ENCODE measurements around the gene DPAGT1. TPM values are rescaled to one million over a fixed set of nuclear protein-coding genes. Genes with fewer than 3 reads are reported as not detected.
"Not testable (repeated sequence)": the region's sequence is repeated elsewhere in the genome, so short reads cannot be mapped to it uniquely, and the experiment has no call there.

The DPAGT1 gene
- total RNA-seq, result 68.0 and 71.5 TPM in 2 replicates

DNA sequence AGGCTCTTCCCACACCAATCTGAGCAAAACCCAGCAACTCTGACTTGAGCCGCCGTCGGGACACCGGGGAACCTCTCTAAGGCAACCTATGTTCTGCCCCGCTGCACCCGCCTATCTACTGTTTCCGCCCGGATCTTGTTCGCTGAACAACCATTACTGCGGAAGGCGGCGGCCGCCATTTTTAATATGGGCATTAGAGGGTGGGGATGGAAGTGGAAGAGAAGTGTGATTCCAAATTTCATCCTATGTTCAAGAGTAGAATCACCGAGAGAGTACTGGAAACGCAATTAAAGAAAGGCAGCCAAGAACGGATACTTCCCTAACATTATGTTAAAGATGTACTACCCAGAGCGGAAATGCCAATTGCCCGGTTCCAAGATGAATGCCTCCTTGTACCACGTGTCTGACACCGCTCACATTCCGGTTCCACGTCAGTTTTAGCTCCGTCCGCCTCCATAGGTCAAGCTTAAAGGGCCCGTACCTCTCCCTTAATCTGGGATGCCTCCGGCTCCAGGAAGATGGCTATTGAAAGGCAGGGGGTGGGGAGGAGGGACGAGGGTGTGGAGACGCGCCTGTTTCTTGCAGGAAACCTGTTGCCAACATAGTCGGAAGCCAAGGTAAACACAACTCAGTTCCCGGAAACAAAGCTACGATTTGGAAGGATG, at the start of gene DPAGT1:
TSS of gene DPAGT1 (minus strand) at position 95 of the 665 bp plus-strand sequence. CDS start 198 bp downstream, outside the sequence.
- intact Hi-C loops (cut with micrococcal nuclease), result loop anchor here (1.0 to 5.0 kb wide), 9 partner anchors 8 to 310 kb away; partner anchors contain the start of genes DDX6, HINFP, HMBS and HYOU1

DNA sequence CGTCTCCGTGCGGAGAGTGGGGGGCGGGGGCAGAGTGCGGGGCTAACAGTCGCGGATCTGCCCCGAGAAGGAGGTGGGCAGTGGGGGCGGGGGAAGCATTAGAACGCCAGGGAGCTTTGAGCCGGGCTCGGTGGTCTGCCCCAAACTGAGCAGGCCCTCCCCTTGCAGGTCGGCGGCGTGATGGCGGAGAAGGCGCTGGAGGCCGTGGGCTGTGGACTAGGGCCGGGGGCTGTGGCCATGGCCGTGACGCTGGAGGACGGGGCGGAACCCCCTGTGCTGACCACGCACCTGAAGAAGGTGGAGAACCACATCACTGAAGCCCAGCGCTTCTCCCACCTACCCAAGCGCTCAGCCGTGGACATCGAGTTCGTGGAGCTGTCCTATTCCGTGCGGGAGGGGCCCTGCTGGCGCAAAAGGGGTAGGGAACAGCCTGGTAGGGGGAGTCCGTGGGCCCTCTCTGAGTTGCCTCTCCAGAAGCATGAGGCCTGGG, 48.2 kb upstream of the DPAGT1 start:
- intact Hi-C loops (cut with micrococcal nuclease), result no loop called here

GRCh38 chr11:119149018-119149785, 47.5 kb upstream of the DPAGT1 start, which contains the start of gene ABCG4:
TSS of gene ABCG4 (plus strand) at chr11:119149052. CDS start at chr11:119149966, 914 bp downstream.
- intact Hi-C loops (cut with micrococcal nuclease), result no loop called here

DNA sequence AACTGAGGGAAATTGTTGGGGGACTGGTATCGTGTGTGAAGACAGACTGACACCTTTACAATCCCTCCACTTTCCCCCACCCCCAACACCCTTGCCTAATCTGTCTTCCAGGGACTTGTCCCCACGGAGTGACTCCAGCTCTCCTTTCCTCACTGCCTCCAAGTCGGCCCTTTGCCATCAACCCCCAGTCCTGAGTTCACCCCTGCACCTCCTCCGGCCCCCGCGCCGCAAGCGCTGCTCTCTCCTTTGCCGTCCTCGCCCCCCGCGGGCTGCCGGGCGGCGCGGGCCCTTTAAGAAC, 47.0 kb upstream of the DPAGT1 start:
- intact Hi-C loops (cut with micrococcal nuclease), result no loop called here

DNA sequence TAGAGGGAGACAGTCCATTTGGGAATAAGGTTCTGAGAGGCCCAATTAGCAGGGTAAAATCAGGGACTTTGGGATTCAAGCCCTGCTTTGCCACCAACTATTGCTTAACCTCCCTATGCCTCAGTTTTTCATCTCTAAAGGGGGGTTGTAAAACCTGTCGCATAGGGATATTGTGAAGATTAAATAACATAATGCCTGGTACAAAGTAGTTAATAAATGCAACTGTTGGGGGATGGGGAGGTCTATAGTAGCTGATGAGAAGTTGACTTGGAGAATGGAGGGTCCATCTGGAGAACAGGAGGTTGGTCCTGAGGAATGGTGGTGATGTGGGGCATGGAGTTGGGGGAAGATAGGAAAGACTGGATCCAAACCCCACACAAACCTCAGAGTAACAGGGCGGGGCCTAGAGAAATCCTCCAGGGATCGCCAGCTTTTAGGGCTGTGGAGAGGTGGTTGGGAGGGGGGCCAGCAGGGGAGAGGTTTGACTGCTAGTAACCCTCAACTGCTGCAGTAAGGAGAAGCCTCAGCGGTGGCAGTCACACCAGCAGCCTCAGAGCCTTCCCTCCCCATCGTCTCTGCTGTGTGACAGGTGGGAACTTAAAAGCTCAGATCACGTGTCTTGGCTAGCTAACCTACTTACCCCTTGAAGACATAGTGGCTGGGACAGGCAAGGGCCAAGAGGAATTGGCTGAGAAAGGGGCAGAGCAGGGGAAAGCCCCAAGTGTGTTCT, 46.1 kb upstream of the DPAGT1 start:
- intact Hi-C loops (cut with micrococcal nuclease), result no loop called here

GRCh38 chr11:119145551-119145950, 43.9 kb upstream of the DPAGT1 start:
- intact Hi-C loops (cut with micrococcal nuclease), result no loop called here

GRCh38 chr11:119144825-119145486, 43.3 kb upstream of the DPAGT1 start:
- intact Hi-C loops (cut with micrococcal nuclease), result loop anchor here (1.0 kb wide), 1 partner anchor 52 kb away; no protein-coding TSS in a partner anchor

DNA sequence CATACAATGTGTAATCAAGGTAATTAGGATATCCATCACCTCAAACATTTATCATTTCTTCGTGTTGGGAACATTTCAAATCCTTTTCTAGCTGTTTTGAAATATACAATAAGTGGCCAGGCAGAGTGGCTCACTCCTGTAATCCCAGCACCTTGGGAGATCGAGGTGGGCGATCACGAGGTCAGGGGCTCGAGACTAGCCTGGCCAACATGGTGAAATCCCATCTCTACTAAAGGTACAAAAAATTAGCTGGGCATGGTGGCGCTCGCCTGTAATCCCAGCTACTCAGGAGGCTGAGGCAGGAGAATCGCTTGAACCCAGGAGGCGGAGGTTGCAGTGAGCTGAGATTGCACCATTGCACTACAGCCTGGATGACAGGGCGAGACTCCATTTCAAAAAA, 37.6 kb upstream of the DPAGT1 start:
- intact Hi-C loops (cut with micrococcal nuclease), result not testable (repeated sequence)

GRCh38 chr11:119134389-119134978, 32.8 kb upstream of the DPAGT1 start:
- intact Hi-C loops (cut with micrococcal nuclease), result no loop called here

- intact Hi-C loops (cut with micrococcal nuclease), result no loop called here
Measured at GRCh38 chr11:119130662-119131061, 29.0 kb upstream of the DPAGT1 start.

DNA sequence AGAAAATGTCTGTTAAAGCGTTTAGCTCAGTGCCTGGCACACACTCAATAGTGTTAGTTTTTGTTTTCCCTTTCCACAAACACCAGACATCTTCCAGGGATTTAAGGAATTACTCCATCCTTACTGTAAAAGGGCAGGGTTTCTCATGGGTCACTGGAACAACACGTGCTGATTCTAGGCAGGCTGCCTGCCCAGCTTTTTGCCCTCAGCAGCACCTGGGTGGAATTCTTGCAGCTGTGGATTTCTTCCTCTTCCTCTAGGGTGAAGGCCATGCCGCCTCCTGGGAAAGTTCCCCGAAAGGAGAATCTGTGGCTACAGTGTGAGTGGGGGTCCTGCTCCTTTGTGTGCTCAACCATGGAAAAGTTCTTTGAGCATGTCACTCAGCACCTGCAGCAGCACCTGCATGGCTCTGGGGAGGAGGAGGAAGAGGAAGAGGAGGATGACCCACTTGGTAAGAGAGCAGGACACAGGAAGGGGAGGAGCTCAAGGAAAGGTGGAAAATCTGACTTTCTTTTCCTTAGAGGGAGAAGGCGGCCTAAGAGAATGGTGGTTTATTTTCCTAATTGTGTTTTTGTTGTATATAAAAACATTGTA, 25.1 kb upstream of the DPAGT1 start:
- intact Hi-C loops (cut with micrococcal nuclease), result no loop called here

DNA sequence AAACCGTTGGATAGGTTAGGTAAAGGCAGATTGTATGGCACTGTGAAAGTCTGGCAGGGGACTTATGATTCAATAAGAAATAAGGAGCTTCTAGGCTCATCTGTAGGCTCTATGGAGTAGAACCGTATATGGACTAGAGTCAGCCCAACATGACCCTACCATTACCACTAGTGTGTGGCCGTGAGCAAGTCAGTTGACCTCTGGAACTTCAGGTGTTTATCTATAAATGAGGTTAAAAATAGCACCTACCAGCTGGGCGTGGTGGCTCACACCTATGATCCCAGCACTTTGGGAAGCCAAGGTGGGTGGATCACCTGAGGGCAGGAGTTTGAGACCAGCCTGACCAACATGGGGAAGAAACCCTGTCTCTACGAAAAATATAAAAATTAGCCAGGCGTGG, 24.2 kb upstream of the DPAGT1 start:
- intact Hi-C loops (cut with micrococcal nuclease), result no loop called here

- intact Hi-C loops (cut with micrococcal nuclease), result loop anchor here (1.0 kb wide), 8 partner anchors 14 to 213 kb away; partner anchors contain the start of genes C2CD2L, HYOU1, RNF26 and RPS25
Measured at GRCh38 chr11:119121811-119122124, 20.1 kb upstream of the DPAGT1 start.

- intact Hi-C loops (cut with micrococcal nuclease), result loop anchor here (1.0 kb wide), 8 partner anchors 14 to 213 kb away; partner anchors contain the start of genes C2CD2L, HYOU1, RNF26 and RPS25
Measured at GRCh38 chr11:119121008-119121810, 19.6 kb upstream of the DPAGT1 start, which contains the start of gene HINFP. TSS of gene HINFP (plus strand) at chr11:119121580. CDS start at chr11:119126945, 5,365 bp downstream.

DNA sequence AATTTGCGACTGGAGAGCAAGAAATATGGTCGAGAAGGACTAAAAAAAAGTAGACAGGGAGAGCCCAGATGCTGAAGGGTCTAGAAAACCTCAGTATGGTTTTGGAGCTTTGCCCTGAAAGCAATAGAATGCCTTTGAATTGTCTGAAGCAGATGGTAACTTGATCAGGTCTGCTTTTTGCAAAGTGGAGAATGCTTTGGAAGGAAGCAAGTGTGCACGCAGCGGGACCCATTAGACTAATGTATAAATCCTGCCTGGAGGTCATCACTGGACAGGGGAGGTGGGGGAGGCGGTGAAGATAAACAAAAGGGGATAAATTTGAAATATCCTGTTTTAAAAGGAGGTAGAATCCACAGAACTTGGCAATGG, 19.0 kb upstream of the DPAGT1 start:
- intact Hi-C loops (cut with micrococcal nuclease), result loop anchor here (1.0 kb wide), 8 partner anchors 13 to 214 kb away; partner anchors contain the start of genes C2CD2L, HYOU1, RNF26 and RPS25

- intact Hi-C loops (cut with micrococcal nuclease), result no loop called here
Measured at GRCh38 chr11:119118946-119119345, 17.3 kb upstream of the DPAGT1 start.

GRCh38 chr11:119118227-119118626, 16.6 kb upstream of the DPAGT1 start:
- intact Hi-C loops (cut with micrococcal nuclease), result no loop called here

DNA sequence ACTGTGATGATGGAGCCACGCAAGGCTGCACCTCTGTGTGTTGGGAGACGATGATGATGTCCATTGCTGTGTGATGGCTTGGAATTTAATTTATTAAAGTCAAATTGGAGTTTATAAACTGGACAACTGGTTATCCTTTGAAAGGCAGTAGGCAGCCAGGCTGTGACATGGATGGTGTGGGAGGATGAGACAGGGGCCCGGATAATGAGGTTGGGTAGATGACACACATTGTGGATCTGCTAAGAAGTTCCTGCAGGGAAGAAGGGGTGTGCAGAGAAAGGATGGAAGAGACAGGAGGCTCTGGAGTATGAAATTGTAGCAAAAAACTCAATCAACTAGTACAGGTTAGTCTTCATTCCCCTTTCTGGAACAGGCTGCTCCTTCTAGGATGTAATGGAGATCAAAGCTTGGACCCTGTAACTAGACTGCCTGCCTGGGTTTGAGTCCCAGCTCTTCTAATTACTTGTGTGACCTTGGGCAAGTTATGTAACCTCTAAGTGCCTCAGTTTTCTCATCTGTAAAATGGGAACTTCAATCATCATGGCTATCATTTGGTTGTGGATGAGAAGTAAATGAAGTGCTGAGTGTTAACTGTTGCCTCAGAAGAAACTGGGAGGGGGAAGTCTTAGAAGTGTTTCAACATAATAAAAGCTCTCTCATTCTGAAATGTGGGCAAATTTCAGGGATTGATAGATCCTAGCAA, 15.5 kb upstream of the DPAGT1 start:
- intact Hi-C loops (cut with micrococcal nuclease), result no loop called here

GRCh38 chr11:119116601-119117000, 14.9 kb upstream of the DPAGT1 start:
- intact Hi-C loops (cut with micrococcal nuclease), result no loop called here
